Panc1 (cell line): Measurements from ENCODE around the gene SKAP1.
A peak's percentile ranks its signal among the peaks of the same experiment; 100 is the strongest.

Experiments used
- POLR2AphosphoS5 ChIP-seq: IDR thresholded peaks from 2 replicates; pipeline ENCODE4 v1.6.1; 2012; ENCODE audit warnings: mild to moderate bottlenecking, low read depth, low read length, moderate library complexity
- SIN3A ChIP-seq: IDR thresholded peaks from 2 replicates; pipeline ENCODE4 v1.6.1; 2012; ENCODE audit warnings: low read depth, mild to moderate bottlenecking, low read length, moderate library complexity, borderline replicate concordance; ENCODE audit not compliant: insufficient read depth
- TCF7L2 ChIP-seq: IDR thresholded peaks from 2 replicates; pipeline ENCODE4 v1.6.1; 2011; ENCODE audit warnings: mild to moderate bottlenecking, low read depth, low read length, inconsistent platforms
- TF ChIP-seq, protein P1 (sequence below): fragments of 450-650 bp; IDR thresholded peaks from 2 replicates; pipeline ENCODE4 v1.5.1; 2017; ENCODE audit warnings: mild to moderate bottlenecking
- TF ChIP-seq, protein P2 (sequence below), 2 experiments: IDR thresholded peaks; 2 replicates each; pipeline ENCODE4 v1.6.1; 2011 to 2012; ENCODE audit warnings: low read depth in 2 of 2, control low read depth in 1 of 2, low read length in 1 of 2, mild to moderate bottlenecking in 1 of 2, moderate library complexity in 1 of 2; ENCODE audit not compliant: insufficient read depth in 1 of 2

DNA sequence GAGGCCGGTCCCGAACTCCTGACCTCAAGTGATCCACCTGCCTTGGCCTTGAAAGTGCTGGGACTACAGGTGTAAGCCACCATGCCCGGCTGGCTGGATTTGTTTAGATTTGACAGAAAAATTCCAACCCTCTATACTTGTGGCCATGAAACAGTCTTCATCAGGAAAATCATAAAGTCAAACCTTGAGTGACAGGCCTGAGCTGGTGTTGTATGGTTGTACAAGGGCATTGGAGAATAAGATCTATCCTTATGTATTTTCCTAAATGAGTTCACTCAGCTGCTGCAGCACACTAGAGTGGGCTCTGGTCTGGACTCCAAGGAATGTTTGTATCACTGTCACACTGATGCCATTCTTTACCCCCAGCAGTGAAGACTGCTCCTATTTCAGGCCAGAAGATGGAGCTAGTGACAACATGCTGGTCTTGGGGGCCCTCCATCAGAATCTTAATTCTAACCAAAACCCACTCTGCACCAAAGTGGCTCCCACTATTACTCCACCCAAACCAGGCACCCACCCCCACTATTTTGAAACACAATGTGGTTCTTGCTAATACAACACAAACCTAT is 295.0 kb downstream of the SKAP1 start:
- TF ChIP-seq, protein P1, sequence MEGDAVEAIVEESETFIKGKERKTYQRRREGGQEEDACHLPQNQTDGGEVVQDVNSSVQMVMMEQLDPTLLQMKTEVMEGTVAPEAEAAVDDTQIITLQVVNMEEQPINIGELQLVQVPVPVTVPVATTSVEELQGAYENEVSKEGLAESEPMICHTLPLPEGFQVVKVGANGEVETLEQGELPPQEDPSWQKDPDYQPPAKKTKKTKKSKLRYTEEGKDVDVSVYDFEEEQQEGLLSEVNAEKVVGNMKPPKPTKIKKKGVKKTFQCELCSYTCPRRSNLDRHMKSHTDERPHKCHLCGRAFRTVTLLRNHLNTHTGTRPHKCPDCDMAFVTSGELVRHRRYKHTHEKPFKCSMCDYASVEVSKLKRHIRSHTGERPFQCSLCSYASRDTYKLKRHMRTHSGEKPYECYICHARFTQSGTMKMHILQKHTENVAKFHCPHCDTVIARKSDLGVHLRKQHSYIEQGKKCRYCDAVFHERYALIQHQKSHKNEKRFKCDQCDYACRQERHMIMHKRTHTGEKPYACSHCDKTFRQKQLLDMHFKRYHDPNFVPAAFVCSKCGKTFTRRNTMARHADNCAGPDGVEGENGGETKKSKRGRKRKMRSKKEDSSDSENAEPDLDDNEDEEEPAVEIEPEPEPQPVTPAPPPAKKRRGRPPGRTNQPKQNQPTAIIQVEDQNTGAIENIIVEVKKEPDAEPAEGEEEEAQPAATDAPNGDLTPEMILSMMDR = peak; percentile 62
- TF ChIP-seq TCF7L2 = no peak
- no peak for TF ChIP-seq SIN3A
- TF ChIP-seq, protein P2, sequence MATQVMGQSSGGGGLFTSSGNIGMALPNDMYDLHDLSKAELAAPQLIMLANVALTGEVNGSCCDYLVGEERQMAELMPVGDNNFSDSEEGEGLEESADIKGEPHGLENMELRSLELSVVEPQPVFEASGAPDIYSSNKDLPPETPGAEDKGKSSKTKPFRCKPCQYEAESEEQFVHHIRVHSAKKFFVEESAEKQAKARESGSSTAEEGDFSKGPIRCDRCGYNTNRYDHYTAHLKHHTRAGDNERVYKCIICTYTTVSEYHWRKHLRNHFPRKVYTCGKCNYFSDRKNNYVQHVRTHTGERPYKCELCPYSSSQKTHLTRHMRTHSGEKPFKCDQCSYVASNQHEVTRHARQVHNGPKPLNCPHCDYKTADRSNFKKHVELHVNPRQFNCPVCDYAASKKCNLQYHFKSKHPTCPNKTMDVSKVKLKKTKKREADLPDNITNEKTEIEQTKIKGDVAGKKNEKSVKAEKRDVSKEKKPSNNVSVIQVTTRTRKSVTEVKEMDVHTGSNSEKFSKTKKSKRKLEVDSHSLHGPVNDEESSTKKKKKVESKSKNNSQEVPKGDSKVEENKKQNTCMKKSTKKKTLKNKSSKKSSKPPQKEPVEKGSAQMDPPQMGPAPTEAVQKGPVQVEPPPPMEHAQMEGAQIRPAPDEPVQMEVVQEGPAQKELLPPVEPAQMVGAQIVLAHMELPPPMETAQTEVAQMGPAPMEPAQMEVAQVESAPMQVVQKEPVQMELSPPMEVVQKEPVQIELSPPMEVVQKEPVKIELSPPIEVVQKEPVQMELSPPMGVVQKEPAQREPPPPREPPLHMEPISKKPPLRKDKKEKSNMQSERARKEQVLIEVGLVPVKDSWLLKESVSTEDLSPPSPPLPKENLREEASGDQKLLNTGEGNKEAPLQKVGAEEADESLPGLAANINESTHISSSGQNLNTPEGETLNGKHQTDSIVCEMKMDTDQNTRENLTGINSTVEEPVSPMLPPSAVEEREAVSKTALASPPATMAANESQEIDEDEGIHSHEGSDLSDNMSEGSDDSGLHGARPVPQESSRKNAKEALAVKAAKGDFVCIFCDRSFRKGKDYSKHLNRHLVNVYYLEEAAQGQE (IDR thresholded peaks at IDR 0.05; ENCODE audit: insufficient read depth in 1 of 2, low read depth in 2 of 2, low read length in 1 of 2) = no peak
- TF ChIP-seq POLR2AphosphoS5 = no peak
